A673 (cell line): ENCODE measurements around the gene SLAIN2. TPM values are rescaled to one million over a fixed set of nuclear protein-coding genes. Genes with fewer than 3 reads are reported as not detected.

Experiments used
- BruUV-seq: library from RNA; stranded (reverse); fragments of 400-500 nt; replicated peaks from 2 replicates; lab custom pipeline; 2021; lab: Mats Ljungman, UMichigan
- CTCF ChIA-PET: fragments of 300-600 bp; sonication (Branson Sonifier 250); formaldehyde crosslinking; loops from one replicate; lab custom pipeline; 2022; ENCODE audit warnings: antibody characterized with exemption; lab: Charles Lee
- POLR2A ChIA-PET: fragments of 300-600 bp; sonication (Branson Sonifier 250); formaldehyde crosslinking; loops from one replicate; lab custom pipeline; 2022; ENCODE audit warnings: antibody characterized with exemption; ENCODE audit not compliant: low non-redundant PET; lab: Charles Lee
- DNase-seq: peaks from one replicate; pipeline ENCODE4 v3.0.0-alpha.2; 2015; ENCODE audit warnings: low spot score
- H3K27ac ChIP-seq: fragments of 200-600 bp; sonication (generic); 2 replicates; pipeline ENCODE4 v1.5.1; 2016; ENCODE audit warnings: mixed run types, low read depth, mild to moderate bottlenecking, mixed read lengths, antibody characterized with exemption, low read length; ENCODE audit not compliant: poor library complexity, severe bottlenecking
- H3K27me3 ChIP-seq: fragments of 200-600 bp; sonication (generic); replicated peaks from 2 replicates; pipeline ENCODE4 v1.6.1; 2017; ENCODE audit warnings: mixed run types, low read depth, mild to moderate bottlenecking, mixed read lengths, antibody characterized with exemption, low read length; ENCODE audit not compliant: insufficient read depth, poor library complexity
- H3K36me3 ChIP-seq: fragments of 200-600 bp; sonication (generic); 2 replicates; pipeline ENCODE4 v1.6.1; 2016; ENCODE audit warnings: mixed run types, mild to moderate bottlenecking, mixed read lengths, antibody characterized with exemption, low read length; ENCODE audit not compliant: insufficient read depth, poor library complexity, severe bottlenecking
- H3K4me1 ChIP-seq: fragments of 200-600 bp; sonication (generic); 2 replicates; pipeline ENCODE4 v1.6.1; 2017; ENCODE audit warnings: mixed run types, mild to moderate bottlenecking, mixed read lengths, antibody characterized with exemption, low read length; ENCODE audit not compliant: insufficient read depth, poor library complexity, severe bottlenecking
- H3K4me3 ChIP-seq: fragments of 200-600 bp; sonication (generic); 2 replicates; pipeline ENCODE4 v1.5.1; 2016; ENCODE audit warnings: low read depth, mixed run types, mild to moderate bottlenecking, mixed read lengths, low read length; ENCODE audit not compliant: poor library complexity, severe bottlenecking
- H3K9me3 ChIP-seq: fragments of 200-600 bp; sonication (generic); 2 replicates; pipeline ENCODE4 v1.6.1; 2016; ENCODE audit warnings: mixed run types, low read depth, mild to moderate bottlenecking, mixed read lengths, antibody characterized with exemption, low read length; ENCODE audit not compliant: poor library complexity, severe bottlenecking
- CTCF ChIP-seq: fragments of 300-800, 200-600 bp; sonication (generic); conservative IDR thresholded peaks from 2 replicates; pipeline ENCODE4 v1.5.1; 2017; ENCODE audit warnings: low read depth, mild to moderate bottlenecking, antibody characterized with exemption, low read length, moderate library complexity, mixed read lengths
- EZH2 ChIP-seq: fragments of 200-600 bp; sonication (generic); IDR thresholded peaks from 2 replicates; pipeline ENCODE4 v1.6.1; 2017; ENCODE audit warnings: borderline replicate concordance, low read depth, mild to moderate bottlenecking, mixed read lengths, antibody characterized with exemption, low read length; ENCODE audit not compliant: poor library complexity, severe bottlenecking
- intact Hi-C: fragments of 100-400 bp; cut with micrococcal nuclease; formaldehyde crosslinking; loops from one replicate; pipeline ENCODE4 v1.10.0; 2022; ENCODE audit not compliant: unreplicated experiment
- total RNA-seq: library from RNA; stranded (reverse); gene quantifications from 2 replicates; pipeline ENCODE4 v1.2.3, GENCODE V29; 2021

The SLAIN2 gene
- total RNA-seq, 1 experiment from 2014 or later, result 74.0 TPM

GRCh38 chr4:48472794-48473193, 131.5 kb downstream of the SLAIN2 start:
- ChIA-PET POLR2A (no interaction called here), CTCF (no interaction called here)
- peaks cover 17% of the 10 kb centered on the region for H3K4me1 ChIP-seq
- no peaks in the 10 kb centered on the region for H3K36me3 ChIP-seq
- intact Hi-C loops, result no loop called here
- H3K27me3 ChIP-seq, result no peaks in the 10 kb centered on the region
- H3K27ac ChIP-seq, result no peak overlapping the region
- H3K9me3 ChIP-seq, result no peaks in the 10 kb centered on the region
- no TSS peak for BruUV-seq
- TF ChIP-seq EZH2 (no peak), CTCF (no peak)
- DNase-seq, result no peak
- no peak overlapping the region for H3K4me3 ChIP-seq

GRCh38 chr4:48475770-48476169, 134.4 kb downstream of the SLAIN2 start:
- POLR2A ChIA-PET, result no interaction called here
- no peak for TF ChIP-seq EZH2
- no peak for TF ChIP-seq CTCF
- BruUV-seq, result no TSS peak

More at GRCh38 chr4:48475770-48476169, 134.4 kb downstream of the SLAIN2 start:
- no peak overlapping the region for H3K27ac ChIP-seq
- CTCF ChIA-PET, result no interaction called here
- DNase-seq, result no peak
- H3K36me3 ChIP-seq, result no peaks in the 10 kb centered on the region
- H3K4me3 ChIP-seq, result no peak overlapping the region
- H3K9me3 ChIP-seq, result no peaks in the 10 kb centered on the region
- H3K27me3 ChIP-seq, result no peaks in the 10 kb centered on the region
- peaks cover 5% of the 10 kb centered on the region for H3K4me1 ChIP-seq
- intact Hi-C loops, result no loop called here

Other genes with a start within 250 kb of the SLAIN2 start
- gene TXK, start 207.3 kb upstream of the SLAIN2 start, total RNA-seq, result 1.4 and 2.0 TPM in 2 replicates
- 6.8 and 6.9 TPM in 2 replicates for gene TEC, start 71.7 kb upstream of the SLAIN2 start, total RNA-seq
- 4.4 and 5.2 TPM in 2 replicates for gene SLC10A4, start 141.8 kb downstream of the SLAIN2 start, total RNA-seq
- 0.28 TPM in 1 of 2 replicates, not detected in the other for gene ZAR1, start 148.7 kb downstream of the SLAIN2 start, total RNA-seq